Measurements from ENCODE around the gene EEF2K.

DNA sequence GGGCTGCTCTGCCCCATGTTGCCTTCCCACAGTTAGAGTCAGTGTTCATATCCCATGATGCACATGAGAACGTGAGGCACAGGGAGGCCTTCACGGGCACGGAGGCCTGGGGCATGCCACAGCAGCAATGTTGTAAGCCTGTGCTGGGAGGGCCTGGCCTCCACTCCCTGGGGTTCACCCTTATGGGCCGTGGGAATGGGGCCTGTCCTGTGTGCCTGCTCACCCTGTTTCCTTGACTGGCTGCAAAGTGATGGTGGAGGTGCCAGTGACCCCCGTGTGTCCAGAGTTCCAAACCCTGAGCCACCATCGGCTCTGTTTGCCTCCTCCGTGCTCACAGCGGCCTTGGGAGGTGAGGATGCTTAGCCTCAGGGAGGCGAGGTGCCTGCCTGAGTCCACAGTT lies 100.7 kb downstream of the EEF2K start:
- TF ChIP-seq, protein P1, sequence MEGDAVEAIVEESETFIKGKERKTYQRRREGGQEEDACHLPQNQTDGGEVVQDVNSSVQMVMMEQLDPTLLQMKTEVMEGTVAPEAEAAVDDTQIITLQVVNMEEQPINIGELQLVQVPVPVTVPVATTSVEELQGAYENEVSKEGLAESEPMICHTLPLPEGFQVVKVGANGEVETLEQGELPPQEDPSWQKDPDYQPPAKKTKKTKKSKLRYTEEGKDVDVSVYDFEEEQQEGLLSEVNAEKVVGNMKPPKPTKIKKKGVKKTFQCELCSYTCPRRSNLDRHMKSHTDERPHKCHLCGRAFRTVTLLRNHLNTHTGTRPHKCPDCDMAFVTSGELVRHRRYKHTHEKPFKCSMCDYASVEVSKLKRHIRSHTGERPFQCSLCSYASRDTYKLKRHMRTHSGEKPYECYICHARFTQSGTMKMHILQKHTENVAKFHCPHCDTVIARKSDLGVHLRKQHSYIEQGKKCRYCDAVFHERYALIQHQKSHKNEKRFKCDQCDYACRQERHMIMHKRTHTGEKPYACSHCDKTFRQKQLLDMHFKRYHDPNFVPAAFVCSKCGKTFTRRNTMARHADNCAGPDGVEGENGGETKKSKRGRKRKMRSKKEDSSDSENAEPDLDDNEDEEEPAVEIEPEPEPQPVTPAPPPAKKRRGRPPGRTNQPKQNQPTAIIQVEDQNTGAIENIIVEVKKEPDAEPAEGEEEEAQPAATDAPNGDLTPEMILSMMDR (IDR thresholded peaks at IDR 0.05) = no peak
- no peak for TF ChIP-seq POLR2A (IDR thresholded peaks at IDR 0.05)
